Neuronal stem cell (in vitro differentiated cells): ENCODE measurements around the gene PICALM.

Experiments used
- DNase-seq: peaks from one replicate; pipeline ENCODE4 v3.0.0-alpha.2; 2013; ENCODE audit warnings: low spot score
- H2AFZ ChIP-seq: one replicate; pipeline ENCODE4 v1.6.1; 2013; ENCODE audit warnings: mild to moderate bottlenecking, low read length, inconsistent platforms
- H2AK5ac ChIP-seq: 2 replicates; pipeline ENCODE4 v1.6.1; 2013; ENCODE audit warnings: low read depth, mild to moderate bottlenecking, inconsistent platforms, low read length, moderate library complexity, mixed read lengths
- H2BK120ac ChIP-seq: 2 replicates; pipeline ENCODE4 v1.6.1; 2013; ENCODE audit warnings: low read depth, mild to moderate bottlenecking, inconsistent platforms, low read length, moderate library complexity, mixed read lengths
- H2BK12ac ChIP-seq: one replicate; pipeline ENCODE4 v1.6.1; 2013; ENCODE audit warnings: low read length, inconsistent platforms
- H2BK15ac ChIP-seq: 2 replicates; pipeline ENCODE4 v1.6.1; 2013; ENCODE audit warnings: mild to moderate bottlenecking, low read length, inconsistent platforms, mixed read lengths
- H2BK5ac ChIP-seq: one replicate; pipeline ENCODE4 v1.6.1; 2013; ENCODE audit warnings: inconsistent platforms, mild to moderate bottlenecking, low read length, moderate library complexity
- H3K14ac ChIP-seq: one replicate; pipeline ENCODE4 v1.6.1; 2013; ENCODE audit warnings: low read length, inconsistent platforms
- H3K18ac ChIP-seq: 2 replicates; pipeline ENCODE4 v1.6.1; 2013; ENCODE audit warnings: low read length, inconsistent platforms
- H3K23ac ChIP-seq: 2 replicates; pipeline ENCODE4 v1.6.1; 2013; ENCODE audit warnings: low read depth, mild to moderate bottlenecking, mixed read lengths, low read length, inconsistent platforms; ENCODE audit not compliant: poor library complexity
- H3K27ac ChIP-seq: replicated peaks from 3 replicates; pipeline ENCODE4 v1.5.1; 2013; ENCODE audit warnings: low read length, inconsistent platforms
- H3K27me3 ChIP-seq, 3 experiments: 2 replicates each; pipeline ENCODE4 v1.6.1; 2013; ENCODE audit warnings: low read length in 3 of 3, mild to moderate bottlenecking in 2 of 3, inconsistent platforms in 1 of 3, low read depth in 1 of 3, mixed read lengths in 1 of 3, moderate library complexity in 1 of 3; ENCODE audit not compliant: control insufficient read depth in 3 of 3, insufficient read depth in 3 of 3
- H3K36me3 ChIP-seq, 2 donors: replicated peaks in 1 of 2; 2 replicates each; pipeline ENCODE4 v1.6.1; 2013; ENCODE audit warnings: low read length in 2 of 2; ENCODE audit not compliant: control insufficient read depth in 2 of 2, insufficient read depth in 2 of 2
- H3K4ac ChIP-seq: 2 replicates; pipeline ENCODE4 v1.6.1; 2013; ENCODE audit warnings: inconsistent platforms, mild to moderate bottlenecking, low read length, moderate library complexity
- H3K4me1 ChIP-seq, 2 donors: 1 replicate in 1 of 2; 2 replicates in 1 of 2; pipeline ENCODE4 v1.6.1; 2013; ENCODE audit warnings: low read length in 2 of 2, low read depth in 1 of 2; ENCODE audit not compliant: control insufficient read depth in 2 of 2, insufficient read depth in 1 of 2
- H3K4me2 ChIP-seq: one replicate; pipeline ENCODE4 v1.6.1; 2013; ENCODE audit warnings: mild to moderate bottlenecking, low read length, inconsistent platforms; ENCODE audit not compliant: insufficient read depth, poor library complexity, severe bottlenecking
- H3K4me3 ChIP-seq, 2 donors: 2 replicates each; pipeline ENCODE4 v1.5.1; 2013; ENCODE audit warnings: low read length in 2 of 2, mild to moderate bottlenecking in 2 of 2, inconsistent platforms in 1 of 2, moderate library complexity in 1 of 2
- H3K79me1 ChIP-seq: one replicate; pipeline ENCODE4 v1.6.1; 2013; ENCODE audit warnings: low read depth, mild to moderate bottlenecking, inconsistent platforms, low read length, moderate library complexity
- H3K9ac ChIP-seq: one replicate; pipeline ENCODE4 v1.6.1; 2013; ENCODE audit warnings: mild to moderate bottlenecking, low read depth, low read length, inconsistent platforms; ENCODE audit not compliant: poor library complexity
- H3K9me3 ChIP-seq, 2 donors: replicated peaks in 1 of 2; 2 replicates each; pipeline versions ENCODE3 to v1.6.1; 2013; ENCODE audit warnings: low read length in 2 of 2, mild to moderate bottlenecking in 2 of 2, inconsistent platforms in 1 of 2, low read depth in 1 of 2, mixed read lengths in 1 of 2, moderate library complexity in 1 of 2; ENCODE audit not compliant: control insufficient read depth in 2 of 2, insufficient read depth in 1 of 2
- H4K8ac ChIP-seq: one replicate; pipeline ENCODE4 v1.6.1; 2013; ENCODE audit warnings: low read depth, mild to moderate bottlenecking, inconsistent platforms, low read length, moderate library complexity
- H4K91ac ChIP-seq: one replicate; pipeline ENCODE4 v1.6.1; 2013; ENCODE audit warnings: low read length, low read depth, mild to moderate bottlenecking, inconsistent platforms; ENCODE audit not compliant: poor library complexity
- WGBS, 2 donors: extraction: QIAGEN DNeasy Blood & Tissue Kit; methylation state at CpG; one replicate each; pipeline ENCODE4 v1.1.7; 2013; ENCODE audit warnings: missing lambda C conversion rate in 2 of 2, mixed read lengths in 1 of 2; ENCODE audit not compliant: insufficient read length in 2 of 2, insufficient replicate concordance in 1 of 2; ENCODE audit errors: extremely low coverage in 2 of 2; 5-methylcytosine and 5-hydroxymethylcytosine counted together

PICALM gene

DNA sequence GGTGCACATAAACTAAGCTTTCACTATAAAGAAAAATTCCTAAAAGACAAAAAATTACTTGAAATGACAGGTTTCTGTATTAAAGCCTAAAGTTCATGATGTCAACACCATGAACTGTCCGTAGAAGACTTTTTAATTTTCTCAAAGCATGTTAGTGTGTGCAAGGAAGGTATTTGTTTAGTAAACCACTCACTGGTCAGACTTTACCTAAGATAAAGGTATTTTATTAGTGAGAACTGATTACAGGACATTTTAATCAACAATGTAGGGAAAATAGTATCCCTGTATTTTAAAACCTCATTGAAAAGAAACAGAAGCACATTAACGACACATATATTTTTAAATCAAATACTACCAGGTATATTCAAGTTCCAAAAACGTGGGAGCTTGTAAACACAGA is 2.9 kb downstream of the PICALM start:
- H2AK5ac ChIP-seq = no peak overlapping the region
- H3K4me2 ChIP-seq = no peak overlapping the region
- peak overlapping the region in 1 of 2 donors; percentile 85 for H3K4me3 ChIP-seq
- peaks cover 4% of the 10 kb centered on the region for H3K79me1 ChIP-seq
- DNase-seq = no peak
- no peak overlapping the region for H2AFZ ChIP-seq
- no peaks in the 10 kb centered on the region for H3K36me3 ChIP-seq
- no peak overlapping the region for H2BK12ac ChIP-seq
- H3K23ac ChIP-seq = no peak overlapping the region
- H3K9me3 ChIP-seq = no peaks in the 10 kb centered on the region
- no peak overlapping the region for H4K8ac ChIP-seq
- no peak overlapping the region for H2BK5ac ChIP-seq
- H3K4me1 ChIP-seq = peaks cover 4 to 6% of the 10 kb centered on the region in 2 donors
- H3K27me3 ChIP-seq = no peaks in the 10 kb centered on the region
- H3K14ac ChIP-seq = no peak overlapping the region
- no peak overlapping the region for H2BK120ac ChIP-seq
- H2BK15ac ChIP-seq = no peak overlapping the region
- no peak overlapping the region for H3K9ac ChIP-seq
- no peak overlapping the region for H3K27ac ChIP-seq
- H3K4ac ChIP-seq = no peak overlapping the region
- no peak overlapping the region for H4K91ac ChIP-seq
- no peak overlapping the region for H3K18ac ChIP-seq
- no CpG with 5 or more reads among the region's 3 CpGs for WGBS, 2 donors

GRCh38 chr11:86064220-86064803 is 4.6 kb downstream of the PICALM start:
- DNase-seq = no peak
- Histone ChIP-seq H3K4ac (no peak overlapping the region), H3K14ac (no peak overlapping the region), H2AK5ac (no peak overlapping the region), H3K27ac (no peak overlapping the region), H3K79me1 (peaks cover 6% of the 10 kb centered on the region), H3K27me3 (no peaks in the 10 kb centered on the region), H2BK120ac (no peak overlapping the region), H3K18ac (no peak overlapping the region), H2BK5ac (no peak overlapping the region), H3K9ac (no peak overlapping the region), H3K4me3 (no peak overlapping the region), H4K91ac (no peak overlapping the region), H3K9me3 (no peaks in the 10 kb centered on the region), H3K36me3 (no peaks in the 10 kb centered on the region), H2BK15ac (no peak overlapping the region), H3K4me2 (no peak overlapping the region), H4K8ac (no peak overlapping the region), H3K23ac (no peak overlapping the region), H2BK12ac (no peak overlapping the region), H2AFZ (no peak overlapping the region), H3K4me1 (peaks cover 0 to 3% of the 10 kb centered on the region in 2 donors)
- no CpG with 5 or more reads among the region's 5 CpGs for WGBS, 2 donors

GRCh38 chr11:86063536-86063935 is 5.3 kb downstream of the PICALM start:
- Histone ChIP-seq H4K8ac (no peak overlapping the region), H3K4me3 (no peak overlapping the region), H2BK12ac (no peak overlapping the region), H2BK15ac (no peak overlapping the region), H3K4me2 (no peak overlapping the region), H3K27me3 (no peaks in the 10 kb centered on the region), H3K4ac (no peak overlapping the region), H2AFZ (no peak overlapping the region), H3K9ac (no peak overlapping the region), H3K14ac (no peak overlapping the region), H2BK120ac (no peak overlapping the region), H3K27ac (no peak overlapping the region), H2BK5ac (no peak overlapping the region), H3K9me3 (no peaks in the 10 kb centered on the region), H2AK5ac (no peak overlapping the region), H3K23ac (no peak overlapping the region), H3K18ac (no peak overlapping the region), H3K79me1 (peaks cover 6% of the 10 kb centered on the region), H4K91ac (no peak overlapping the region), H3K36me3 (no peaks in the 10 kb centered on the region), H3K4me1 (peaks cover 0 to 3% of the 10 kb centered on the region in 2 donors)
- WGBS, 2 donors = no CpG with 5 or more reads among the region's 1 CpG
- DNase-seq = no peak

GRCh38 chr11:86062719-86063118 is 6.2 kb downstream of the PICALM start:
- no peak for DNase-seq
- no peak overlapping the region for H2BK5ac ChIP-seq
- no peaks in the 10 kb centered on the region for H3K27me3 ChIP-seq
- no peak overlapping the region for H3K4me2 ChIP-seq
- no peak overlapping the region for H4K8ac ChIP-seq
- no peak overlapping the region for H4K91ac ChIP-seq
- H3K23ac ChIP-seq = no peak overlapping the region
- no peaks in the 10 kb centered on the region for H3K36me3 ChIP-seq
- no CpG with 5 or more reads among the region's 3 CpGs for WGBS, 2 donors
- no peak overlapping the region for H3K27ac ChIP-seq
- H3K4ac ChIP-seq = no peak overlapping the region
- H3K4me3 ChIP-seq = no peak overlapping the region
- no peak overlapping the region for H3K14ac ChIP-seq
- H2AFZ ChIP-seq = no peak overlapping the region
- no peak overlapping the region for H3K18ac ChIP-seq
- H2BK12ac ChIP-seq = no peak overlapping the region
- H3K9me3 ChIP-seq = no peaks in the 10 kb centered on the region
- H2BK15ac ChIP-seq = no peak overlapping the region
- H2BK120ac ChIP-seq = no peak overlapping the region
- H3K4me1 ChIP-seq = peaks cover 0 to 3% of the 10 kb centered on the region in 2 donors
- H3K79me1 ChIP-seq = peaks cover 4% of the 10 kb centered on the region
- H3K9ac ChIP-seq = no peak overlapping the region
- H2AK5ac ChIP-seq = no peak overlapping the region
